Retinal pigment epithelial cell (primary cell): ENCODE data around the gene CD48.

ENCODE experiments used
- DNase-seq: peaks from one replicate; pipeline ENCODE4 v3.0.0-alpha.2; 2010; ENCODE audit warnings: low read depth
- H3K4me3 ChIP-seq: 2 replicates; pipeline ENCODE4 v1.5.1; 2011; ENCODE audit warnings: mild to moderate bottlenecking, low read length, control low read depth, moderate library complexity
- TF ChIP-seq, protein P1 (sequence below): conservative IDR thresholded peaks from 2 replicates; pipeline ENCODE4 v1.5.1; 2011; ENCODE audit warnings: low read depth, low read length, control low read depth, inconsistent platforms

CD48 gene

DNA sequence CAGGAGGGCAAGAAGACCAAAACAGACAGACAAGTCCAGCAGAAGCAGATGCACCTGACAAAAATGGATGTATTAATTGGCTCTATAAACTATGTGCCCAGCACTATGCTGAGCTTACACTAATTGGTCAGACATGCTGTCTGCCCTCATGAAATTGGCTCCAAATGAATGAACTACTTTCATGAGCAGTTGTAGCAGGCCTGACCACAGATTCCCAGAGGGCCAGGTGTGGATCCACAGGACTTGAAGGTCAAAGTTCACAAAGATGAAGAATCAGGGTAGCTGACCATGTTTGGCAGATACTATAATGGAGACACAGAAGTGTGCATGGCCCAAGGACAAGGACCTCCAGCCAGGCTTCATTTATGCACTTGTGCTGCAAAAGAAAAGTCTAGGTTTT, 42.0 kb upstream of the CD48 start:
- TF ChIP-seq, protein P1, sequence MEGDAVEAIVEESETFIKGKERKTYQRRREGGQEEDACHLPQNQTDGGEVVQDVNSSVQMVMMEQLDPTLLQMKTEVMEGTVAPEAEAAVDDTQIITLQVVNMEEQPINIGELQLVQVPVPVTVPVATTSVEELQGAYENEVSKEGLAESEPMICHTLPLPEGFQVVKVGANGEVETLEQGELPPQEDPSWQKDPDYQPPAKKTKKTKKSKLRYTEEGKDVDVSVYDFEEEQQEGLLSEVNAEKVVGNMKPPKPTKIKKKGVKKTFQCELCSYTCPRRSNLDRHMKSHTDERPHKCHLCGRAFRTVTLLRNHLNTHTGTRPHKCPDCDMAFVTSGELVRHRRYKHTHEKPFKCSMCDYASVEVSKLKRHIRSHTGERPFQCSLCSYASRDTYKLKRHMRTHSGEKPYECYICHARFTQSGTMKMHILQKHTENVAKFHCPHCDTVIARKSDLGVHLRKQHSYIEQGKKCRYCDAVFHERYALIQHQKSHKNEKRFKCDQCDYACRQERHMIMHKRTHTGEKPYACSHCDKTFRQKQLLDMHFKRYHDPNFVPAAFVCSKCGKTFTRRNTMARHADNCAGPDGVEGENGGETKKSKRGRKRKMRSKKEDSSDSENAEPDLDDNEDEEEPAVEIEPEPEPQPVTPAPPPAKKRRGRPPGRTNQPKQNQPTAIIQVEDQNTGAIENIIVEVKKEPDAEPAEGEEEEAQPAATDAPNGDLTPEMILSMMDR = no peak
- no peak for DNase-seq
- no peak overlapping the region for H3K4me3 ChIP-seq

DNA sequence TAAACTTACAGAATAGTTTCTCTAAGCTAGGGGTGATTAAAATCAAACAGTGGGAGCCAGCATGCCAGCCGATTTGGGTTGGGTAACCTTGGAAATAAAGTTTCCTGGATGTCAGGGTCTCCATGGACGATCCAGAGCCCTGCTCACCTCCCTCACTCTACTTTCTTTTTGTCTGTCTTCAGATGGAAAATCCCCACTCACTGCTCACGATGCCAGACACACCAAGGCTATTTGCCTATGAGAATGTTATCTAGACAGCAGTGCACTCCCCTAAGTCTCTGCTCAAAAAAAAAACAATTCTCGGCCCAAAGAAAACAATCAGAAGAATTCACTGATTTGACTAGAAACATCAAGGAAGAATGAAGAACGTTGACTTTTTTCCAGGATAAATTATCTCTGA, 41.3 kb upstream of the CD48 start:
- TF ChIP-seq, protein P1 = no peak
- DNase-seq = no peak
- no peak overlapping the region for H3K4me3 ChIP-seq

DNA sequence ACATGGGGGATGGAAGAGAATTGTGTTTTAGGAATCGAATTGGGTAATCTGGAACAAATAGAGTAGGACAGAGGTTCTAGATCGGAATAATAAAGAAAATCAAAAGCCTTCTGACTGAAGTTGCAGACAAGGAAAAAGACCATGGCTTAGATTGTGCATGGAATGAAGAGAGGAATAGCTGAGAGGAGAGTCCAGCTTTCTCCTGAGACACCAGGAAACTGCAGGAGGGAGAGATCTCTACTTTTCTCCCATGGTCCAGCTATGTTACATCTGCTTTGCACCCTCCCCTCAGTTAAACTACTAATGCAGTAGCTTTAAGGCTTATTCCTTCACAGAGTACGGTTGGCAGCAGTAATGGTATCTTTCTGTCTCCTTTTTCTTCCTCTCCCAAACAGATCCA, 40.8 kb upstream of the CD48 start:
- TF ChIP-seq, protein P1 = no peak
- H3K4me3 ChIP-seq = no peak overlapping the region
- no peak for DNase-seq

DNA sequence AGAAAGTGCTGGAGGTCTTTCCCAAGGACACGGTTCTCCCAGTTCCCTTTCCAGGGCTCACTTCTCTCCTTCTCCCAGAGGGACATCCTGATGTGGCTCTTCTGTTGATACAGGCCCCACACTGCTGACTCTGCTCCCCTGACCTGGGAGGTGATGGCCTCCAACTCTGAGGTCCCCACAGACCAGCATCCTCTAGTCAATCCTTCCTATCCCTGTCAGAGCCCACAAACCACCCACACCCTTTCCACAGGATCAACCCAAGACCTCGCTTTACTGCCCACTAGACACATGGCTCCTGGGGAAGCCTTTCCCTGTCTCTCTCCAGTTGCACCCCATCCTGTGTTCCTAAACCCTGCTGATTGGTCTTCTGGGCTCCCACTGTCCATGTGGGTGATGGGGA, 39.0 kb upstream of the CD48 start:
- no peak for DNase-seq
- H3K4me3 ChIP-seq = no peak overlapping the region
- TF ChIP-seq, protein P1 = no peak

DNA sequence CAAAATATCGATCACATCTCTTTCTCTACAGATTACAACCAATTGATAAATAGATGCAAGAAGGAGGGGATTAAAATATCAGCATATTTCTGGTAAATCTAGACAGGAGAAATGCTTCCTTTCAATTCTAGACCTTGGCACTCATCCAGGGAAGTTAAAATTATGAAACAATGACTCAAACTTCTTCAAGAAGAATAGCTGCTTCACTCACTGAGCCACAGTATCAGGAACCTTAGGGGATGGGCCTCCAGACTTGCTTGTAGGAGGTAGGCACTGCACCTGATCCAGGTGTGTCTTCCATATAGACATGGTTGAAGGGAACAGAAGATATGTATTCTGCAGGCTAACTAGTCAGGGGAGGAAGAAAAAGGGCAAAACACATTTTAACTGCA, 37.3 kb upstream of the CD48 start:
- no peak overlapping the region for H3K4me3 ChIP-seq
- TF ChIP-seq, protein P1 = no peak
- DNase-seq = no peak

DNA sequence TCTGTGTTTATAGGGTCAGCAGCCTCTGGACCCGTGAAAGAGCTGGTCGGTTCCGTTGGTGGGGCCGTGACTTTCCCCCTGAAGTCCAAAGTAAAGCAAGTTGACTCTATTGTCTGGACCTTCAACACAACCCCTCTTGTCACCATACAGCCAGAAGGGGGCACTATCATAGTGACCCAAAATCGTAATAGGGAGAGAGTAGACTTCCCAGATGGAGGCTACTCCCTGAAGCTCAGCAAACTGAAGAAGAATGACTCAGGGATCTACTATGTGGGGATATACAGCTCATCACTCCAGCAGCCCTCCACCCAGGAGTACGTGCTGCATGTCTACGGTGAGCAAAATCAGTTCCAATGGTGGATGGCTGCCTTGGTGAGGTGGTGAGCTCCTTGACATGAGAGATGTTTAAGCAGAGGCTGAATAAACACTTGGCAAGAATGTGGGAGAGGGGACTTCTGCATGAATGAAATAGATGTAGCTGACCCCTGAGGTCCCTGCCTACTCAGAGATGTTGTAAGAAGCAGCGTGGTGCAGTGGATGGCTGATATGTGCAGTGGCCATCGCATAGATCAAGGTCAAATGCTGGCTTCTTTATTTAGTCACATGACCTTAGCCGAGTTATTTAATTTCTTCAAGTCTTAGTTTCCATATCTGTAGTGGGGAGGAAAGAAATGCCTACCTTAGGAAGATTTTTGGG, 36.7 kb upstream of the CD48 start:
- TF ChIP-seq, protein P1 = peak; percentile 13
- no peak for DNase-seq
- H3K4me3 ChIP-seq = no peak overlapping the region

DNA sequence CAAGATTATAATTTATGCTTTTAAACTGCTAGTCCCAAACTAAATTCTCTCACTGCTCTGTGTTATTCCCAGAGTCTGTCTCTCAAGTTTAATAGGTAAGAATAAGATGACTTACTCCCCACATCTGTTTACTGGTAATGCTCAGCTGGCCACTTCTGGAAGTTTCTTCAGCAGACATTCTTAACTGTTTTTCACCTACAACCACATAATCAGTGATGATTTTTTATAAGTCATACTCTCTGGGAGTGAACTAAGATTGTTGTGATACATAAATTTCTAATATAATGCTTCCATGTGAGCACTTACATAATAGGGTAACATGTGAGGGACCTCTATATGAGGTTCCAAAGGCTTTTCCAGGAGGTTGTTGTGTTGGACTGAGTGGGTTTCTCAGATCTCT, 36.1 kb upstream of the CD48 start:
- DNase-seq = no peak
- H3K4me3 ChIP-seq = no peak overlapping the region
- TF ChIP-seq, protein P1 = no peak
